Esophagus squamous epithelium (tissue), 5 donors: ENCODE results near the gene GXYLT1. TPM values are rescaled to one million over a fixed set of nuclear protein-coding genes. Genes with fewer than 3 reads are reported as not detected.

Experiments
- DNase-seq: peaks from one replicate; lab custom pipeline; 2025; lab: John Stamatoyannopoulos, UW
- H3K27ac ChIP-seq, 4 donors: fragments of 200-600 bp; sonication (generic); one replicate each; pipeline ENCODE4 v1.5.1; 2016 to 2019; ENCODE audit warnings: mild to moderate bottlenecking in 1 of 4
- H3K27me3 ChIP-seq, 4 donors: fragments of 200-600 bp; sonication (generic); 1 replicate in 3 of 4; 2 replicates in 1 of 4; pipeline versions ENCODE4 v1.5.1 to v1.6.0; 2017 to 2021; ENCODE audit warnings: antibody characterized with exemption in 1 of 4
- H3K36me3 ChIP-seq, 3 donors: fragments of 200-600 bp; sonication (generic); one replicate each; pipeline ENCODE4 v1.5.1; 2016 to 2019
- H3K4me1 ChIP-seq, 3 donors: fragments of 200-600 bp; sonication (generic); one replicate each; pipeline ENCODE4 v1.5.1; 2017 to 2019
- H3K4me3 ChIP-seq, 4 donors: fragments of 200-600 bp; sonication (generic); 1 replicate in 3 of 4; 2 replicates in 1 of 4; pipeline ENCODE4 v1.5.1; 2016 to 2019; ENCODE audit warnings: mild to moderate bottlenecking in 2 of 4, moderate library complexity in 1 of 4
- H3K9me3 ChIP-seq, 3 donors: fragments of 200-600 bp; sonication (generic); one replicate each; pipeline ENCODE4 v1.5.1; 2016 to 2019
- CTCF ChIP-seq, 6 experiments: fragments of 450-650 bp in 4 of 6; fragments of 200-600 bp in 2 of 6; sonication (generic) in 2 of 6; IDR thresholded peaks; one replicate each; pipeline ENCODE4 v1.5.1; 2016 to 2019; ENCODE audit warnings: antibody characterized with exemption in 6 of 6, mild to moderate bottlenecking in 4 of 6, moderate library complexity in 4 of 6
- POLR2A ChIP-seq, 4 donors: fragments of 450-650 bp; IDR thresholded peaks; one replicate each; pipeline ENCODE4 v1.6.1; 2017; ENCODE audit warnings: antibody characterized with exemption in 4 of 4, mild to moderate bottlenecking in 4 of 4, moderate library complexity in 3 of 4
- WGBS, 2 donors: methylation state at CpG; one replicate each; pipeline ENCODE4 v1.1.5; 2018; 5-methylcytosine and 5-hydroxymethylcytosine counted together
- intact Hi-C: fragments of 100-400 bp; cut with DNase I; formaldehyde crosslinking; loops from one replicate; pipeline ENCODE4 v1.15.0; 2022
- total RNA-seq, 4 donors: library from RNA; depleted of rRNA; stranded (reverse); fragments of >200 nt; gene quantifications; one replicate each; pipeline ENCODE4 v1.1.0, GENCODE V29; 2016
- donor health status: DM: yes; HTN: yes; CAD: no.

The GXYLT1 gene
- total RNA-seq, 4 donors from 2014 or later = 6.8 to 14.1 (median 7.4) TPM

- DNase-seq = no peak
- H3K9me3 ChIP-seq = no peaks in the 10 kb centered on the region
- TF ChIP-seq CTCF (IDR thresholded peaks at IDR 0.05) (no peak), POLR2A (IDR thresholded peaks at IDR 0.05) (no peak)
- WGBS, 2 donors = 61 to 75% methylated on average over 3 of the region's 3 CpGs
- H3K36me3 ChIP-seq = no peaks in the 10 kb centered on the region
- intact Hi-C loops = loop anchor here (5.0 kb wide), 1 partner anchor 204 kb away; no protein-coding TSS in a partner anchor
- H3K4me1 ChIP-seq = peaks cover 9 to 47% (median 13%) of the 10 kb centered on the region in 3 donors
- no peak overlapping the region for H3K27ac ChIP-seq
- H3K27me3 ChIP-seq = no peaks in the 10 kb centered on the region
- no peak overlapping the region for H3K4me3 ChIP-seq
Observed at GRCh38 chr12:42128327-42128726, 16.3 kb downstream of the GXYLT1 start.

- H3K4me3 ChIP-seq = no peak overlapping the region
- no peak for TF ChIP-seq POLR2A (IDR thresholded peaks at IDR 0.05)
- no peaks in the 10 kb centered on the region for H3K27me3 ChIP-seq
- H3K36me3 ChIP-seq = no peaks in the 10 kb centered on the region
- H3K4me1 ChIP-seq = peaks cover 9 to 43% (median 13%) of the 10 kb centered on the region in 3 donors
- no peaks in the 10 kb centered on the region for H3K9me3 ChIP-seq
- 67 to 76% methylated on average over 1 of the region's 1 CpG for WGBS, 2 donors
- no peak overlapping the region for H3K27ac ChIP-seq
- intact Hi-C loops = loop anchor here (5.0 kb wide), 1 partner anchor 205 kb away; no protein-coding TSS in a partner anchor
- DNase-seq = no peak
Observed at GRCh38 chr12:42126963-42127362, 17.7 kb downstream of the GXYLT1 start.

- H3K4me1 ChIP-seq = peaks cover under 1 to 29% (median 8%) of the 10 kb centered on the region in 3 donors
- H3K36me3 ChIP-seq = no peaks in the 10 kb centered on the region
- H3K4me3 ChIP-seq = no peak overlapping the region
- no peaks in the 10 kb centered on the region for H3K9me3 ChIP-seq
- WGBS, 2 donors = 28 to 33% methylated on average over 1 of the region's 1 CpG
- intact Hi-C loops = loop anchor here (5.0 kb wide), 1 partner anchor 207 kb away; no protein-coding TSS in a partner anchor
- TF ChIP-seq POLR2A (IDR thresholded peaks at IDR 0.05) = no peak
- H3K27me3 ChIP-seq = no peaks in the 10 kb centered on the region
- H3K27ac ChIP-seq = no peak overlapping the region
- DNase-seq = no peak
Observed at GRCh38 chr12:42125388-42125767, 19.3 kb downstream of the GXYLT1 start.

GRCh38 chr12:42124764-42125387, 19.8 kb downstream of the GXYLT1 start:
- no peak overlapping the region for H3K4me3 ChIP-seq
- intact Hi-C loops = loop anchor here (5.0 kb wide), 1 partner anchor 207 kb away; no protein-coding TSS in a partner anchor
- no peaks in the 10 kb centered on the region for H3K9me3 ChIP-seq
- H3K4me1 ChIP-seq = peaks cover 0 to 24% (median 8%) of the 10 kb centered on the region in 3 donors
- TF ChIP-seq CTCF (IDR thresholded peaks at IDR 0.05) (no peak), POLR2A (IDR thresholded peaks at IDR 0.05) (no peak)
- WGBS, 2 donors = 52% methylated on average over 5 of the region's 5 CpGs
- H3K36me3 ChIP-seq = no peaks in the 10 kb centered on the region
- H3K27me3 ChIP-seq = no peaks in the 10 kb centered on the region
- no peak for DNase-seq
- H3K27ac ChIP-seq = no peak overlapping the region

GRCh38 chr12:42119085-42119633, 25.5 kb downstream of the GXYLT1 start:
- no peak for TF ChIP-seq CTCF (IDR thresholded peaks at IDR 0.05)
- TF ChIP-seq POLR2A (IDR thresholded peaks at IDR 0.05) = no peak
- intact Hi-C loops = no loop called here
- no peaks in the 10 kb centered on the region for H3K27me3 ChIP-seq
- no peak overlapping the region for H3K27ac ChIP-seq
- H3K36me3 ChIP-seq = peaks cover 0 to 22% (median 0%) of the 10 kb centered on the region in 3 donors
- no peak for DNase-seq
- no peak overlapping the region for H3K4me3 ChIP-seq
- no peaks in the 10 kb centered on the region for H3K9me3 ChIP-seq
- WGBS, 2 donors = 53% methylated on average over 2 of the region's 2 CpGs
- H3K4me1 ChIP-seq = peaks cover 0 to 8% (median 0%) of the 10 kb centered on the region in 3 donors
